Nephron (organoid): Measurements from ENCODE around the gene ATRNL1.

Experiments
- H3K27ac Mint-ChIP-seq, 3 experiments: 2 replicates each; pipeline ENCODE4 v1.8.0; 2020; ENCODE audit warnings: mixed read lengths in 3 of 3, mild to moderate bottlenecking in 2 of 3, moderate library complexity in 1 of 3
- H3K27me3 Mint-ChIP-seq: 2 replicates; pipeline ENCODE4 v1.8.0; 2021; ENCODE audit warnings: low read depth, mild to moderate bottlenecking, moderate library complexity, mixed read lengths
- H3K36me3 Mint-ChIP-seq: 2 replicates; pipeline ENCODE4 v1.8.0; 2020; ENCODE audit warnings: low read depth, mixed read lengths
- H3K4me1 Mint-ChIP-seq: 2 replicates; pipeline ENCODE4 v1.8.0; 2020; ENCODE audit warnings: mixed read lengths
- H3K4me3 Mint-ChIP-seq, 3 experiments: 2 replicates each; pipeline ENCODE4 v1.8.0; 2020; ENCODE audit warnings: mild to moderate bottlenecking in 3 of 3, mixed read lengths in 3 of 3, moderate library complexity in 2 of 3
- H3K9me3 Mint-ChIP-seq: 2 replicates; pipeline ENCODE4 v1.8.0; 2020; ENCODE audit warnings: mixed read lengths
- CTCF ChIP-seq, 3 experiments: fragments of 200-600 bp; sonication (generic); IDR thresholded peaks; one replicate each; pipeline ENCODE4 v1.5.0; 2021; ENCODE audit warnings: antibody characterized with exemption in 3 of 3; ENCODE audit not compliant: unreplicated experiment in 3 of 3

The ATRNL1 gene

DNA sequence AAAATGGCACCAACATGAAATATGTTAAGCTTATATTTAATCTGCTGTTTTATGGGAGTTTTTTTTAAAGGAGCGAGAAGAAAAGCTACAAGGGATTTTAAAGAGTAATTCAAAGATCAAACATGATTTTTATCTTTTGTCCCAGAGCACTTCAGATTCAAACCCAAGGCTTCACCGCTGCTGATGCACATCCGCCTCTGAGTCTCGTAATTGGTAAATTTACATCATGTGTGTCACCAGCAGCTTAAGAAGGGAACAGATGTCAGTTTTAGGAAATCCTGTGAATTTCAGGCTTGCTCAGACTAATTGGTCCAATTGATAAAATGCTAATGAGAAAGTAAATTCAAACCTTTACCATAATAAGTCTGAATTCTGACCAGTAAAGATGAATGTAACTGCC is 773.5 kb downstream of the ATRNL1 start:
- Mint-ChIP-seq H3K4me3 (no peak overlapping the region), H3K36me3 (no peaks in the 10 kb centered on the region), H3K27me3 (no peaks in the 10 kb centered on the region), H3K4me1 (no peaks in the 10 kb centered on the region), H3K27ac (no peak overlapping the region), H3K9me3 (no peaks in the 10 kb centered on the region)
- no peak for TF ChIP-seq CTCF (IDR thresholded peaks at IDR 0.05; ENCODE audit: unreplicated experiment in 3 of 3)

- H3K27ac Mint-ChIP-seq, result no peak overlapping the region
- no peaks in the 10 kb centered on the region for H3K27me3 Mint-ChIP-seq
- no peaks in the 10 kb centered on the region for H3K36me3 Mint-ChIP-seq
- TF ChIP-seq CTCF (IDR thresholded peaks at IDR 0.05; ENCODE audit: unreplicated experiment in 3 of 3), result no peak
- H3K4me1 Mint-ChIP-seq, result peaks cover under 1% of the 10 kb centered on the region
- no peaks in the 10 kb centered on the region for H3K9me3 Mint-ChIP-seq
- H3K4me3 Mint-ChIP-seq, result no peak overlapping the region
These were observed 774.1 kb downstream of the ATRNL1 start for GRCh38 chr10:115867305-115867704.

GRCh38 chr10:115871855-115872254 is 778.7 kb downstream of the ATRNL1 start:
- peaks cover 5% of the 10 kb centered on the region for H3K4me1 Mint-ChIP-seq
- no peaks in the 10 kb centered on the region for H3K36me3 Mint-ChIP-seq
- no peaks in the 10 kb centered on the region for H3K27me3 Mint-ChIP-seq
- no peaks in the 10 kb centered on the region for H3K9me3 Mint-ChIP-seq
- no peak overlapping the region for H3K4me3 Mint-ChIP-seq
- TF ChIP-seq CTCF (IDR thresholded peaks at IDR 0.05; ENCODE audit: unreplicated experiment in 3 of 3), result no peak
- no peak overlapping the region for H3K27ac Mint-ChIP-seq

GRCh38 chr10:115875172-115875571 is 782.0 kb downstream of the ATRNL1 start:
- Mint-ChIP-seq H3K4me3 (no peak overlapping the region), H3K4me1 (peaks cover 5% of the 10 kb centered on the region), H3K36me3 (no peaks in the 10 kb centered on the region), H3K27ac (no peak overlapping the region), H3K9me3 (no peaks in the 10 kb centered on the region), H3K27me3 (no peaks in the 10 kb centered on the region)
- TF ChIP-seq CTCF (IDR thresholded peaks at IDR 0.05; ENCODE audit: unreplicated experiment in 3 of 3), result no peak

DNA sequence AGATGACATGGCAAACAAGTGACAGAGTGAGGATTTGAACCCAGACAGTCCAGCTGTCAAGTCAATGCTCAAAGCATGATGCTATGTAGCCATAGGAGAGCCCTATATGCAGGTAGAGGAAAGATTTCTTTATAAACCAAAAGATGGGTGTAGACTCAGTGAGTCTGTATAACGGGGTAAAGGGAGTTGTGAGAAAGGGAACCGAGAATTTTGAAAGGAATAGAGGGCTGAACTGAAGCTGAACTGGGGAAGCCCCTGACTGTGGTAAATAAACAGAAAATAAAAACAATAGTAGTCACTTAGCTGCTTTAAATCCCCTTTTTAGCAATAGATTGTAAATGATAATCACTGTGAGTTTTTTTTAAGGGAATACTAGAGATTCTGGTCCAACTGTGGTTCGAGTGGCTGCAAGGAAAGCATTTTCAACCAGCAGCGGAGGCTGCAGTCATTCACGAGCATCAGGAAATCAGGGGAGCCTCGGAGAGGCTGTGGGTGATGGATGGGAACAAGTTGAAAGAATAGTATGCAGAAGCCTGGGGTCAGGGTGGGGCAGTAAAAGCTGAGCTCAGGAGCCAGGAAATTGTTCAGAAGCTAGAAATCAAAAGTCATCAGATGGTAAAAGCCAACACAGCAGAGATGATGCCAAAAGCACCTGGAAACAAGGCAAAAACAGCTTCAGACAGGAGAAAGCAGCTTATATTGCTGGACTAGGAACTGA is 786.4 kb downstream of the ATRNL1 start:
- Mint-ChIP-seq H3K9me3 (no peaks in the 10 kb centered on the region), H3K27ac (no peak overlapping the region), H3K4me1 (no peaks in the 10 kb centered on the region), H3K27me3 (no peaks in the 10 kb centered on the region), H3K36me3 (no peaks in the 10 kb centered on the region), H3K4me3 (no peak overlapping the region)
- no peak for TF ChIP-seq CTCF (IDR thresholded peaks at IDR 0.05; ENCODE audit: unreplicated experiment in 3 of 3)

DNA sequence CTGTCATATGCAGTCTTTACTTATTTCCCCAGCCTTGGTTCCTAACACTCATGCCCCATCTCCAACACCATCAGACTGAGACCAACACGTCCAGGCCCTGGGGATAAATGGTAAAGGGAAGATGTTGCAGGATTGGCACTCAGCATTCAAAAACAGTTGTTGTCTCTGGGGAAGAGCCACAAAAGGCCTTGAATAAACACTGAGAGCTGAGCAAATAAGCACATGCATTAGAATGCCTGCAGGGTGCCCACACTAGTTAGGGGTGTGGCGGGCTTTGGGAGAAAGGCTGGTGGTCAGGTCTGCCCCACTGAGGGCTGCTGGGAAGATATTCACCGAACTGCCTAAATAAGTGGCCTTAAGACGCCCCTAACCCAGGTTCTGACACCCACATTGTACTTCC is 788.9 kb downstream of the ATRNL1 start:
- TF ChIP-seq CTCF (IDR thresholded peaks at IDR 0.05; ENCODE audit: unreplicated experiment in 3 of 3), result no peak
- no peaks in the 10 kb centered on the region for H3K9me3 Mint-ChIP-seq
- no peaks in the 10 kb centered on the region for H3K4me1 Mint-ChIP-seq
- no peaks in the 10 kb centered on the region for H3K27me3 Mint-ChIP-seq
- H3K36me3 Mint-ChIP-seq, result no peaks in the 10 kb centered on the region
- H3K27ac Mint-ChIP-seq, result no peak overlapping the region
- H3K4me3 Mint-ChIP-seq, result no peak overlapping the region
